ENCODE results near the gene GDI1.

Gene GDI1

GRCh38 chrX:154481911-154482601, 45.1 kb downstream of the GDI1 start:
- no peak for DNase-seq (ENCODE audit: low read depth in 2 of 2)

- no peak for DNase-seq (ENCODE audit: low read depth in 2 of 2)
These were observed 45.8 kb downstream of the GDI1 start for GRCh38 chrX:154482786-154483185.

- no peak for DNase-seq (ENCODE audit: low read depth in 2 of 2)
These were observed 46.4 kb downstream of the GDI1 start for GRCh38 chrX:154483325-154483724.

GRCh38 chrX:154484255-154485149, 47.5 kb downstream of the GDI1 start:
- no peak for DNase-seq (ENCODE audit: low read depth in 2 of 2)

- DNase-seq (ENCODE audit: low read depth in 2 of 2), result no peak
These were observed 48.4 kb downstream of the GDI1 start for GRCh38 chrX:154485150-154486051.

- DNase-seq (ENCODE audit: low read depth in 2 of 2), result no peak
These were observed 49.1 kb downstream of the GDI1 start for GRCh38 chrX:154486052-154486395.

- no peak for DNase-seq (ENCODE audit: low read depth in 2 of 2)
These were observed 49.6 kb downstream of the GDI1 start, which contains the start of gene UBL4A for GRCh38 chrX:154486396-154487207. TSS of gene UBL4A (minus strand) at chrX:154486615. CDS start at chrX:154486584, 31 bp downstream.

GRCh38 chrX:154487518-154488290, 50.8 kb downstream of the GDI1 start:
- no peak for DNase-seq (ENCODE audit: low read depth in 2 of 2)

GRCh38 chrX:154488336-154489075, 51.6 kb downstream of the GDI1 start:
- no peak for DNase-seq (ENCODE audit: low read depth in 2 of 2)

GRCh38 chrX:154489182-154489581, 52.2 kb downstream of the GDI1 start:
- no peak for DNase-seq (ENCODE audit: low read depth in 2 of 2)

- no peak for DNase-seq (ENCODE audit: low read depth in 2 of 2)
These were observed 53.1 kb downstream of the GDI1 start for GRCh38 chrX:154490021-154490413.

- DNase-seq (ENCODE audit: low read depth in 2 of 2), result peak; percentile 79 to 80
These were observed 53.6 kb downstream of the GDI1 start, which contains the start of gene SLC10A3 for GRCh38 chrX:154490414-154491083. TSS of gene SLC10A3 (minus strand) at chrX:154490629. CDS start at chrX:154488940, 1,689 bp downstream.

Measured in fibroblast of skin of left quadriceps (primary cell).